ENCODE measurements around the gene ZRANB1. TPM values are rescaled to one million over a fixed set of nuclear protein-coding genes. Genes with fewer than 3 reads are reported as not detected.

Gene ZRANB1
- total and polyA plus RNA-seq, 2 of the 4 experiments (the other 2 are of a cell fraction): 11.2 to 24.7 TPM

- dilution Hi-C loops (cut with HindIII; ENCODE audit: low sequenced_read_pairs, unreplicated experiment): no loop called here
- H2BK15ac ChIP-seq (ENCODE audit: low read depth, low read length): no peak overlapping the region
- H3K9ac ChIP-seq (ENCODE audit: low read depth, low read length): no peak overlapping the region
- H4K8ac ChIP-seq (ENCODE audit: low read depth in 2 of 2, low read length in 2 of 2): no peak overlapping the region
- H2AFZ ChIP-seq (replicated peaks; ENCODE audit: low read length, poor library complexity): peak overlapping the region; percentile 37
- H3K4me2 ChIP-seq (ENCODE audit: low read depth, low read length): no peak overlapping the region
- no peak overlapping the region for H3K4ac ChIP-seq (ENCODE audit: low read depth, low read length)
- no peaks in the 10 kb centered on the region for H3K27me3 ChIP-seq (ENCODE audit: control insufficient read depth, insufficient read depth, low read length)
- H2AK9ac ChIP-seq (replicated peaks; ENCODE audit: low read depth, low read length, poor library complexity): peak overlapping the region; percentile 60
- H3K27ac ChIP-seq (ENCODE audit: insufficient read depth, low read length): no peak overlapping the region
- H2BK5ac ChIP-seq (ENCODE audit: low read depth, low read length, poor library complexity, severe bottlenecking): no peak overlapping the region
- ChIA-PET CTCF (interaction anchor here (0.6 kb wide), 1 partner anchor 149 kb away, joined by 4 read pairs; no protein-coding TSS in a partner anchor), POLR2A (ENCODE audit: unreplicated experiment) (no interaction called here)
- in situ Hi-C loops (cut with MboI; ENCODE audit: low sequenced_read_pairs): no loop called here
- DNase-seq (peak; percentile 16), ATAC-seq (ENCODE audit: low read depth) (no peak; the same call in 1 of the 2 replicates)
- no TSS peak for BruUV-seq (replicated peaks)
- no peak for TF ChIP-seq RAD21 (IDR thresholded peaks at IDR 0.05; ENCODE audit: low read length)
- no peak for TF ChIP-seq RFX5 (IDR thresholded peaks at IDR 0.05; ENCODE audit: low read depth, low read length)
- no peak for TF ChIP-seq NFE2L2 (IDR thresholded peaks at IDR 0.05; ENCODE audit: low read depth, low read length)
- no peak for TF ChIP-seq BHLHE40 (IDR thresholded peaks at IDR 0.05; ENCODE audit: low read depth, low read length)
- no peak for TF ChIP-seq MAZ (IDR thresholded peaks at IDR 0.05; ENCODE audit: borderline replicate concordance, low read depth, low read length)
- no peak for TF ChIP-seq MXI1 (IDR thresholded peaks at IDR 0.05; ENCODE audit: borderline replicate concordance, low read depth, low read length)
- no peak for TF ChIP-seq MAFK (IDR thresholded peaks at IDR 0.05; ENCODE audit: low read depth, low read length)
- no peak for TF ChIP-seq CEBPB (IDR thresholded peaks at IDR 0.05; ENCODE audit: low read depth, low read length)
- TF ChIP-seq USF2 (IDR thresholded peaks at IDR 0.05; ENCODE audit: low read depth, low read length): no peak
- TF ChIP-seq CTCF (conservative IDR thresholded peaks at IDR 0.05; ENCODE audit: low read depth, low read length): no peak
- no peak for TF ChIP-seq ELK1 (IDR thresholded peaks at IDR 0.05; ENCODE audit: borderline replicate concordance, low read depth, low read length)
- no peak for TF ChIP-seq CHD1 (IDR thresholded peaks at IDR 0.05; ENCODE audit: low read depth, low read length)
- TF ChIP-seq POLR2A (IDR thresholded peaks at IDR 0.05; ENCODE audit: low read depth, low read length): no peak
- TF ChIP-seq SMC3 (IDR thresholded peaks at IDR 0.05; ENCODE audit: low read depth, low read length): no peak
- no peak for TF ChIP-seq RCOR1 (IDR thresholded peaks at IDR 0.05; ENCODE audit: insufficient replicate concordance, low read length)
- TF ChIP-seq FOS (IDR thresholded peaks at IDR 0.05; ENCODE audit: low read depth, low read length): no peak
- no peak overlapping the region for H3K56ac ChIP-seq (ENCODE audit: extremely low read depth, insufficient read depth, low read length)
- no peak overlapping the region for H2BK120ac ChIP-seq (ENCODE audit: low read depth, low read length)
- no peak overlapping the region for H3K4me3 ChIP-seq (ENCODE audit: insufficient read depth, low read depth, low read length)
- no CpG with 5 or more reads among the region's 13 CpGs for WGBS, 2 experiments (ENCODE audit: extremely low coverage in 2 of 2, insufficient read length in 1 of 2)
- H2BK20ac ChIP-seq (ENCODE audit: low read depth, low read length): no peak overlapping the region
- H3K36me3 ChIP-seq (ENCODE audit: control insufficient read depth, insufficient read depth, low read length): no peaks in the 10 kb centered on the region
- intact Hi-C loops (cut with micrococcal nuclease): no loop called here
- H3K18ac ChIP-seq (ENCODE audit: low read depth, low read length): no peak overlapping the region
- H4K91ac ChIP-seq (ENCODE audit: insufficient read depth, low read depth, low read length): no peak overlapping the region
- H3K23ac ChIP-seq (ENCODE audit: low read depth, low read length): no peak overlapping the region
- H3K4me1 ChIP-seq (ENCODE audit: control insufficient read depth, insufficient read depth, low read length): no peaks in the 10 kb centered on the region
- peaks cover 2% of the 10 kb centered on the region; the same call in 1 of the 2 replicates for H3K9me1 ChIP-seq (ENCODE audit: insufficient read depth, low read length)
- H3K9me3 ChIP-seq (ENCODE audit: control insufficient read depth, insufficient read depth, low read length): no peaks in the 10 kb centered on the region
- H2AK5ac ChIP-seq (ENCODE audit: low read depth, low read length): no peak overlapping the region
- H3K14ac ChIP-seq (replicated peaks; ENCODE audit: low read depth, low read length): no peak overlapping the region
- H4K20me1 ChIP-seq (ENCODE audit: insufficient read depth, low read length): no peaks in the 10 kb centered on the region
- no peak overlapping the region for H4K5ac ChIP-seq (ENCODE audit: low read depth, low read length)
- no peaks in the 10 kb centered on the region for H3K79me1 ChIP-seq (ENCODE audit: low read depth in 1 of 2, low read length in 2 of 2)
Observed at GRCh38 chr10:124894569-124895215, 47.2 kb upstream of the ZRANB1 start.

Data from IMR-90 (cell line).